ENCODE data around the gene PIP4K2B. TPM values are rescaled to one million over a fixed set of nuclear protein-coding genes. Genes with fewer than 3 reads are reported as not detected.

PIP4K2B gene
- total RNA-seq, 6 experiments from 2014 or later = 48.7 to 61.8 (median 55.5) TPM

DNA sequence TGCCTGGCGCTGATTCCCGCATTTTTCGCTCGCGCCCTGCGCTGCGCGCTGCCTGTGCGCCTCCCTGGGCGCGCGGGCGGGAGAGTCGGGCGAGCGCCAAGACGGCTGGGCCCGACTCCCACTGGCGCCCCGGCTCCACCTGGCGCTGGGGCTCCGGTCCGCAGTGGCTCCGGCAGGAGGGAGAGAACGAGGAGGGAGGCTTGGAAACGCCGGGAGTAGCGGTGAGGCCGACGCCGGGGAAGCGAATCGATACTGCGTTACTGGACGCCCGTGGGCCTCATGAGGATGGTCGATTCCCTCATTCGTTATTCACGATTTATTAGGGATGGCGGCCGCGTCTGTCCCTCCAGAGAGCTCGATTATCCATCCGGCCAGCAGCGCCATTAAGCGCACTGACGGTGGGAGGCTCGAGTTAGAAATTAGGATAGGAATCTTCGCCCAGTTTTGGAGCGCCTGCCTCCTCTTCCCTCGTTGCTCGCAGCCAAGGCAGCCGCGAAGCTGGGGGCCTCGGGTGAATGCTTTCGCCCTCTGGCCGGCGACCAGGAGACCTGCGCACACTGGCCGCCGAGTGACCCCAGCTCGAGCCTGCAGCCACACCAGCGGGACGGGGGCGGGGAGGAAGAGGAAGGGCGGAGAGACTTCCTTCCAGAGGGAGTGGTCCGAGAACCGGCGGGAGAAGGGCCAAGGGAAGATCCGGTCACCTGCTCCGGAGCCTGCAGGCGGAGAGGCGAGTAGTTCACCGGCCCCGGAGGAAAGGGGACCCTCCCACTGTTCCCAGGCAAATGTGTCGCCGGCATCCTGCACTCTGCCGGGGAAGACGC lies 49.9 kb downstream of the PIP4K2B start:
- DNase-seq = peak; percentile 49
- Mint-ChIP-seq H3K27me3 (ENCODE audit: insufficient read depth) (peaks cover 5% of the 10 kb centered on the region), H3K36me3 (ENCODE audit: low read depth) (peaks cover 13% of the 10 kb centered on the region), H3K4me3 (peak overlapping the region; percentile 95), H3K9me3 (no peaks in the 10 kb centered on the region), H3K27ac (peak overlapping the region; percentile 53), H3K4me1 (ENCODE audit: low read depth) (peaks cover 51% of the 10 kb centered on the region)
- TF ChIP-seq, protein P1, sequence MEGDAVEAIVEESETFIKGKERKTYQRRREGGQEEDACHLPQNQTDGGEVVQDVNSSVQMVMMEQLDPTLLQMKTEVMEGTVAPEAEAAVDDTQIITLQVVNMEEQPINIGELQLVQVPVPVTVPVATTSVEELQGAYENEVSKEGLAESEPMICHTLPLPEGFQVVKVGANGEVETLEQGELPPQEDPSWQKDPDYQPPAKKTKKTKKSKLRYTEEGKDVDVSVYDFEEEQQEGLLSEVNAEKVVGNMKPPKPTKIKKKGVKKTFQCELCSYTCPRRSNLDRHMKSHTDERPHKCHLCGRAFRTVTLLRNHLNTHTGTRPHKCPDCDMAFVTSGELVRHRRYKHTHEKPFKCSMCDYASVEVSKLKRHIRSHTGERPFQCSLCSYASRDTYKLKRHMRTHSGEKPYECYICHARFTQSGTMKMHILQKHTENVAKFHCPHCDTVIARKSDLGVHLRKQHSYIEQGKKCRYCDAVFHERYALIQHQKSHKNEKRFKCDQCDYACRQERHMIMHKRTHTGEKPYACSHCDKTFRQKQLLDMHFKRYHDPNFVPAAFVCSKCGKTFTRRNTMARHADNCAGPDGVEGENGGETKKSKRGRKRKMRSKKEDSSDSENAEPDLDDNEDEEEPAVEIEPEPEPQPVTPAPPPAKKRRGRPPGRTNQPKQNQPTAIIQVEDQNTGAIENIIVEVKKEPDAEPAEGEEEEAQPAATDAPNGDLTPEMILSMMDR (IDR thresholded peaks at IDR 0.05) = no peak; the same call in 1 of the 2 replicates

DNA sequence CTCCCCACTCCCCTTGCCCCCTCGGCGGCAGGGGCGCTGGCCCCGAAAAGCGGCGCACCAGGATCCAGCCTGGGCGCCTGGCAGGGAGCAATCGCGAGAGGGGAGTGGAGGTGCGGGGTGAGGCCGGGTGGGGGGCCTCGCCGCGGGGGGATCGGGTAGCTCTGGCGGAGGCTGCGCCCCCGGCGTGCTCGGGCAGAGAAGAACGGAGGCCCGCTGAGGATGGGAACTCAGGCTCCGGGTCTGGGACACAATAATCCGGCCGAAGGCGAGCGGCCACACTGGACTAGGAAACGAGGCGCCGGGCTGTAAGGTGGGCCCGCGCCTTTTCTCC lies 50.5 kb downstream of the PIP4K2B start:
- H3K36me3 Mint-ChIP-seq (ENCODE audit: low read depth) = peaks cover 13% of the 10 kb centered on the region

DNA sequence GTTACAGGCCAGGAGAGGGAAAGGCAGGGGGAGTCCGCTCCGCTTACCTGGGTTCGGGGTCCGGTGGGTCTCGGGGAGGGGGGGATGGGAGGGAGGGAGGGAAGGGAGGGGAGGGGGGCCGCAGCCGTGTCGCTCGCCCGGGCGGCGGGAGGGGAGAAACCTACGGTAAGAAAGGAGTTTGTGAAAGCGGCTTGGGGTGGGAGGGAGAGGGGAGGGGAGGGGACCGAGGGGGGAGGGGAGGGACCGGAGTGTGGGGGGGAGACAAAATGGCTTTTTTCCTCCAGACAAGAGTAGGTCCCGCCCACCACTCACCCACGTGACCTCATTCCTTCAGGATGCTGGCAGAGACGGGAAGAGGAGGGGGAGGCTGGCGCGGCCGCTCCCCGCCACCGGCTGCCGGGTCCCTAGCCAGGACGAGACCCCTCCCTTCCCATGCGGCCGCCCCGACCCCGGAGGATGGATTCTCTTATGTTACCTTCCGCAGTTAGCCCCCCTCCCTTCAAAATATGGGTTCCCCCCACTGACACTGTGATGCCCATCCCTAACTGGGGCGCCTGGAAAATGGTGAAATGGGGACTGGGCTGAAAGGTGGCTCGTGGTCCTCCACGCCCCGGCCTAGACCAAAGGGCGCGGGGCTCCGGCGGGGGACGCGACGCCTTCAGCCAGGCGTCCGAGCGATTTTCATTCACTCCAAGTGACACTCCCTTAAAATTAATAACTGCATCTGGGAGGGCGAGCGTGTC lies 51.0 kb downstream of the PIP4K2B start, which contains the start of gene PCGF2:
Gene PCGF2, minus strand, starts transcription at position 188 of the 743 bp plus-strand sequence. CDS start 7,934 bp downstream, outside the sequence.
- DNase-seq = peak; percentile 68
- no peaks in the 10 kb centered on the region for H3K9me3 Mint-ChIP-seq
- peaks cover 9% of the 10 kb centered on the region for H3K36me3 Mint-ChIP-seq (ENCODE audit: low read depth)
- H3K4me3 Mint-ChIP-seq = peak within 1 kb of the TSS; percentile 96
- H3K27ac Mint-ChIP-seq = peak within 1 kb of the TSS; percentile 65; the same call in 1 of the 2 replicates
- TF ChIP-seq, protein P1 (IDR thresholded peaks at IDR 0.05) = no peak
- H3K27me3 Mint-ChIP-seq (ENCODE audit: insufficient read depth) = peaks cover 5% of the 10 kb centered on the region
- peaks cover 55% of the 10 kb centered on the region for H3K4me1 Mint-ChIP-seq (ENCODE audit: low read depth)

More for the DNA sequence above, 50.5 kb downstream of the PIP4K2B start:
- H3K4me3 Mint-ChIP-seq = peak overlapping the region; percentile 96
- peaks cover 5% of the 10 kb centered on the region for H3K27me3 Mint-ChIP-seq (ENCODE audit: insufficient read depth)
- H3K9me3 Mint-ChIP-seq = no peaks in the 10 kb centered on the region
- no peak for DNase-seq
- H3K4me1 Mint-ChIP-seq (ENCODE audit: low read depth) = peaks cover 55% of the 10 kb centered on the region
- TF ChIP-seq, protein P1 (IDR thresholded peaks at IDR 0.05) = no peak; the same call in 1 of the 2 replicates
- no peak overlapping the region for H3K27ac Mint-ChIP-seq

DNA sequence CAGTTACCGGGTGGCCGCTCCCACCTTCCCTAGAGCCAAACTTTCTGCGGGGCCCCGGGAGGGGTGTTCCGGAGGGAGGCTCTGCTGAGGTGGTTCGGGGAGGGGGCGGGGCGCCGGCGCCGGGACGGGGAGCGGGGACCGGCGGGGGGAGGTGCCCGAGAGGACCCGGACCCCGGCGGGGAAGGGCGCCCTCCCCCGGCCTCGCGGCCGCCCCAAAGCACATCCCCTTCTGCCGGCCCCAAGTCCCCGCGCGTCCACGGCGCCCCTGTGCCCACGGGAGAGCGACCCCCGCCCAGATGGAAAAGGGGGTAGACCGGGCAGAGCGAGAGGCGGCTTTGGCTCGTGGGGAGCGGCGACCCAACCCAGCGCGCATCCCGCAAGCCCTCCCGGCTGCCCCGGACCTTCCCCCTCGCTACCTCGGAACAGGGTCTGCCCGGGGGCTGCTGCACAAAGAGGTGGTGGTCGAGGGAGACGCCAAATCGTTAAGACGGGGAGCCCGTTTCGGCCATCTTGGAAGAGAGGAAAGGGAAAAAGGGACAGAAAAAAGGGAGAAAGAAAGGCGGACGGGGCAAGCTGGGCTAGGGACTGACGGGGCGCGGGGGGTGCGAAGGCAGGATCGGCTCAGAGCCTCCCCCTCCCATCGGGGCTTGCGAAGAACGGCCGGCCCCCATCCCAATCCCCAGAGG lies 51.8 kb downstream of the PIP4K2B start:
- Mint-ChIP-seq H3K4me3 (peak overlapping the region; percentile 96), H3K27ac (peak overlapping the region; percentile 65; the same call in 1 of the 2 replicates), H3K27me3 (ENCODE audit: insufficient read depth) (peaks cover 5% of the 10 kb centered on the region), H3K4me1 (ENCODE audit: low read depth) (peaks cover 62% of the 10 kb centered on the region), H3K9me3 (no peaks in the 10 kb centered on the region), H3K36me3 (ENCODE audit: low read depth) (peaks cover 6% of the 10 kb centered on the region)
- TF ChIP-seq, protein P1 (IDR thresholded peaks at IDR 0.05) = peak; percentile 62
- DNase-seq = no peak

DNA sequence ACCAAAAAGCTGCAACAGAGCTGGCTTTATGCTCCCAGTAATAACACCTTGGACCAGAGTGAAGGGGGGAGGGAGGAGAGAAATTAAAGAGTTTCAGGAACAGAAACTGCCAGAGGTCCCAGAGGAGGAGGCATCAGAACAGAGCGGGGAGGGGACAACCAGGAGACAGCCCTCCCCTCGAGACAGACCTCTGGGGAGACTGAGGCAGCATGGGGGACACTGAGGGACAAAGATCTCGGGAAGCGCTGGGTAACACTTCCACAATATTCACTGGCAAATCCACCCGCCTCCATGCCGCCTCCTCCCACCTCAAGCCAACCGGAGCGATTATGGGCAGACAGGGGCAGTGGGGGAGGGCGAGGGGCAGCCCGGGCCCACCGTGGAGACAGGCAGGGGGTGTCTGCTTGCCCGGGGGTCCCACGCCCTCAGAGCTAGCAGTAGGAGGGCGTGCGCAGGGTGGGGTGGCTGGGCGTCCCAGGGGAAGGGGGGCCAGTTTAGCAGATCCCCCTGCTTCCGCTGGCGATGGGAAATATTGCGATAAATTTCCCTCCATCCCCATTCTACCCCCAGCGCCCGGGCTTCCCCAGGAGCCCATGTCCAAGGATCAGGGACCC lies 52.4 kb downstream of the PIP4K2B start:
- H3K27me3 Mint-ChIP-seq (ENCODE audit: insufficient read depth) = peaks cover 3% of the 10 kb centered on the region
- TF ChIP-seq, protein P1 (IDR thresholded peaks at IDR 0.05) = no peak
- H3K4me1 Mint-ChIP-seq (ENCODE audit: low read depth) = peaks cover 69% of the 10 kb centered on the region
- no peak for DNase-seq
- H3K9me3 Mint-ChIP-seq = no peaks in the 10 kb centered on the region
- H3K4me3 Mint-ChIP-seq = peak overlapping the region; percentile 96
- peaks cover 4% of the 10 kb centered on the region; the same call in 1 of the 2 replicates for H3K36me3 Mint-ChIP-seq (ENCODE audit: low read depth)
- H3K27ac Mint-ChIP-seq = peak overlapping the region; percentile 44
